Lower leg skin (tissue), 3 donors: ENCODE results near the gene MBOAT1.

ENCODE experiments used
- CTCF ChIP-seq, 3 donors: fragments of 450-650 bp; IDR thresholded peaks; one replicate each; pipeline ENCODE4 v1.5.1; 2016; ENCODE audit warnings: antibody characterized with exemption in 3 of 3, mild to moderate bottlenecking in 3 of 3, moderate library complexity in 2 of 3
- POLR2A ChIP-seq, 2 donors: fragments of 450-650 bp; IDR thresholded peaks; one replicate each; pipeline ENCODE4 v1.6.1; 2016 to 2017; ENCODE audit warnings: antibody characterized with exemption in 2 of 2, mild to moderate bottlenecking in 1 of 2, moderate library complexity in 1 of 2

- no peak for TF ChIP-seq CTCF (IDR thresholded peaks at IDR 0.05)
- no peak for TF ChIP-seq POLR2A (IDR thresholded peaks at IDR 0.05)
Observed at GRCh38 chr6:20154753-20155152, 57.5 kb downstream of the MBOAT1 start.
